Fibroblast of skin of right quadriceps (primary cell): ENCODE results near the gene EVC.
"Not testable (repeated sequence)": the region's sequence is repeated elsewhere in the genome, so short reads cannot be mapped to it uniquely, and the experiment has no call there.

Experiments
- DNase-seq: peaks from one replicate; pipeline ENCODE4 v3.0.0-alpha.2; 2013

The EVC gene

GRCh38 chr4:5709207-5709575, 1.8 kb upstream of the EVC start:
- no peak for DNase-seq

DNA sequence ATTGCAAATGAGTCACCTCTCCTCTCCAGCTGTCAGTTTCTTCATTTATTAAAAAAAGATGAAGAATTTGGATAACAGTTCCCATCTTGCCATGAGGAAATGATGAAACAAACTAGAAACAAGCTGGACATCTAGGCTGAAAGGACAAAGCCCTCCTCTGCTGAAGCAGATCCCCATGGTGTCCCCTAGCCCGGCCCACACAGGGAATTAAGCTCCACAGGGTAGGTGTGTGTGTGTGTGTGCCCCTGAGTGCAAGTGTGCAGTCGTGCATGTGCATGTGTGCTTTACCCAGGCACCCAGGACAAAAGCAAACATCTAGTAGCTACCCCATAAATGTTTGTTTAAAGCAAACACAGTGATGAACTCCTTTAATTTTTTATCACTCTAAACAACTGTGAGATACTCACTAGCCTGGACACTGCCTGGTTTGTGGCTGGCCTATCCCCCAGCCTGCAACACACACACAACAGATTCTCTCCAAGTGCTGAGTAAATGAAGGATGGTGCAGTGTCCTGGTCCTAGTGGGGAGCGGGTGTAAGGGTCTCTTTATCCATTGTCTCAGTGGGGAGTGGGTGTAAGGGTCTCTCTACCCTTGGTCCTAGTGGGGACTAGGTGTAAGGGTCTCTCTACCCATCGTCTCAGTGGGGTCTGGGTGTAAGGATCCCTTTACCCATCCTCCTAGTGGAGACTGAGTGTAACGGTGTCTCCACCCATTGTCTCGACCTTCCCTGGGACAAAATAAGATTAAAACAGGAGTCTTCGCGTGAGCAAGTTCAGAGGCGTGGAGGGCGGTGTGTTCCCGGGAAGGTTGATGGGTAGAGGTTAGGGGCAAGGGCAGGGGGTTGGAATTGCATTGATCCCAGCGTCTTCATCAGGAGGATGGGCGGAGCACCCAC, 688 bp upstream of the EVC start:
- peak; percentile 32 for DNase-seq

GRCh38 chr4:5711479-5712184, 631 bp downstream of the EVC start:
- peak; percentile 44 for DNase-seq

DNA sequence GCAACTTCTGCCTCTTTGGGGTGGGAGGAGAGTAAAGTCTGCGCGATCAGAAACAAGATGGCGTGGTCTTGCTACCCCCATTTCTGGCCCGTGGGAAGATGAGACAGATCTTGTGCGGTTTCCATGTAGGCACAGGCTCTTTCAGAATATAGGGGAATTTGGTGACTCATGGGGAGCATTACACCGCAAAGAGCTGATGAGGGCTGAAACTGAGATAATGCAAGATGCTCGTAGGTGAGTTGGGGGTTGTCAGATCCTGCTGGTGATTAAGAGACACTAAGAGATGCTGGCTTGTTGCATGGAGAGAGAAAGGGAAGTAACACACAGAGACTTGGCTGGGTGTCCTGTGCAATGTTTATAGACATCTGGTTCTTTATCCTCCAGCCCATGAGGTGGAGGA, 1.5 kb downstream of the EVC start:
- DNase-seq, result peak; percentile 81

DNA sequence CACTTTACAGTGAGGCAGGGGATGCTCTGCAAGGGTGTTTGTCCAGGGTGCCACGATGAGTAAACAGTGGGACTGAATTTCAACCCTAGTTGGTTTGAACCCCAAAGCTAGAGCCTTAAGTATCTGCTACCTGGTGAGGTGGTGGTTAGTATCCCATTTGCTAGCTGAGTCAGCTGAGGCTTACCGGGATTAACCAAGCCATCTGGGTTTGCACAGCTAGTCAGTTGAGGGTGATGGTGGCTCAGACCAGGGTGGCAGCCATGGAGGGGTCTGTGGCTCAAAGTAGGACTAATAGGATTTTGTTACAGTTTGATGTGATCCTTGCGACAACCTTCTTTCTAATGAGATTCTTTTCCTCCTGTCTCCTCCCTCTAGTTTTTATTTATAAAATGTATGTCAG, 1.9 kb downstream of the EVC start:
- no peak for DNase-seq

DNA sequence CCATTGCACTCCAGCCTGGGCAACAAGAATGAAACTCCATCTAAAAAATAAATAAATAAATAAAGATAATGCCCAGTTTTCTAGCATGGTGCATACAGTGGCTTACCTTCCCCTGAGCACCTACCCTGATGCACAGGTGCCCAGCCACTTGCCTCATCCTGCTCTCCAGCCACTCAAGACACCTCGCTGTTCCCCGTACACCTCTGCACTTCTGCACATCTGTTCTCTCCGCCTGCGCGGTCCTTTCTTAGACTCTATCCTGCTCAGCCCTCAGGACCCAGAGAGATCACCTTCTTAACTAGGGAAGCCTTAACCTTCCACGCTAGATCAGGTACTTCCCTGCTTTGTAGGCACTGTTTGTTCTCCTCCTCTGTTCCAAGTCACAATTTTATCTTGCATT, 2.9 kb downstream of the EVC start:
- no peak for DNase-seq

- DNase-seq, result no peak
These were observed 4.4 kb downstream of the EVC start for GRCh38 chr4:5715357-5715756.

DNA sequence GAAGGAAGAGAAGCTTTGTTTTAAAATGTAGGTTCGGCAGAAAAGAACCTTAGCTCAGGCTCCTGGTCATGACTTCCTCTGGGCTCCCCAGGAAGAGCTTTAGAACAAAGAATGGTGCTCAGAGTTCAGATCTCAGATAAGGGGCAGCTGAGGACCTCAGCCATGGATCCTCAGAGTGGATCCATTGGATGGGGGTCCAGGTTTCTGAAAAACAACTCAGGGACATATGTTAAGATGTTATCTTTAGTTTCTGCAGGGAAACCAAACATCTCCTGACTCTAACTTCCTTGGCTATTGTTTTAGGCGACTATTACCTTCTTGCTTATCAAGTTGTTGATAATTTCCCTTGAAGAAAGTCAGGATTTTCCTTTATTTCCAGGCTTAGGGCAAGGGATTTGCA, 5.4 kb downstream of the EVC start:
- no peak for DNase-seq

GRCh38 chr4:5717449-5718158, 6.6 kb downstream of the EVC start:
- no peak for DNase-seq

GRCh38 chr4:5718411-5718810, 7.4 kb downstream of the EVC start:
- no peak for DNase-seq

- peak; percentile 13 for DNase-seq
These were observed 8.5 kb downstream of the EVC start for GRCh38 chr4:5719350-5720055.

DNA sequence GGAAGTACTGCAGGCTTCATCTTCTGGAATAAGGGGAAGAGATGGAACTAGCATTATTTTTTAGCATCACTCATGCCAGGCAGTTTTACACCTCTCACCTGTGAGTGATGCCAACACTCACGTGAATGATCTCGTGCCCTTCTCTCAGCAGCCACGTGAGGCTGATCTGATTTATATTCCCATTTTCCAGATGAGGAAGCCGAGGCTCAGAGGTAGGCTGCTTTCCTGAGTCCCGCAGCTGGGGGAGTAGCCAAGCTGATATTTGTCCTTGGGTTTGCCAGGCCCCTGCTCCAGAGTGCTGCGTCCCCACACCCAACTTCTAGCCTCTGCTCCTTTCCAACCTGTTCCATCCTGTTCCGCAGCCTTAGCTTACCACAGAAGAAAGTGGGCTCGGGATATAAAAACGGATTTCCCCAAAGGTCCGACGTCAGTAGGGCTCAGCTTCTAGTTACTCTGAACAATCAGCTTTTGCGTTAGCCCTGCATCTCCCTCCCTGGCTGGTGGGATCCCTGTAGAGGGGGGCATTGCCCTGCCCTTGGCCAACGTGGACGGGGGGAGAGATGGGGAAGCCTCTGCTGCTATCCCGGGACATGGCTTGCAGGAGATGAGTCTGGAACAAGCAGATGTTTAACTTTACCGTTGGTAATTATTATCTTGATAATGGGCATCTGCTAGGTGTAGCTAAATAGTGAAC, 9.3 kb downstream of the EVC start:
- DNase-seq, result no peak

- DNase-seq, result no peak
These were observed 10.0 kb downstream of the EVC start for GRCh38 chr4:5720980-5721379.

- DNase-seq, result no peak
These were observed 10.9 kb downstream of the EVC start for GRCh38 chr4:5721923-5722322.

DNA sequence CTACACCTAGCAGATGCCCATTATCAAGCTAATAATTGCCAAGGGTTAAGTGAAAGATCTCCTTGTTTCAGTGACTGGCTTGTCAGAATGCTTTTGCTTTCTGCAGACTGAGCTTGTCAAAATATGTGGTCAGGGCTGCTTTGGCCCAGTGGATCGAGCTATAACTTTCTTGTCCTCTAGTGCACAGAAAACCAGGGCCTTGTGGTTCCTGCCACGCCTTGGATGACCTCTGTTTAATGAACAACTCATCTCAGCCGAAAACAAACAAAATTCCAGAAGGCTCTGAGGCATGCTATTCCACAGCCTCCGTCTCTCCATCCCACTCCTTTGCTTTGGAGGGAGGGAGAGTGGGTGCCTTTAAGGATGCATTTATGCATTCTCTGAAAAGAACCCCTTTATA, 11.3 kb downstream of the EVC start:
- DNase-seq, result no peak

DNA sequence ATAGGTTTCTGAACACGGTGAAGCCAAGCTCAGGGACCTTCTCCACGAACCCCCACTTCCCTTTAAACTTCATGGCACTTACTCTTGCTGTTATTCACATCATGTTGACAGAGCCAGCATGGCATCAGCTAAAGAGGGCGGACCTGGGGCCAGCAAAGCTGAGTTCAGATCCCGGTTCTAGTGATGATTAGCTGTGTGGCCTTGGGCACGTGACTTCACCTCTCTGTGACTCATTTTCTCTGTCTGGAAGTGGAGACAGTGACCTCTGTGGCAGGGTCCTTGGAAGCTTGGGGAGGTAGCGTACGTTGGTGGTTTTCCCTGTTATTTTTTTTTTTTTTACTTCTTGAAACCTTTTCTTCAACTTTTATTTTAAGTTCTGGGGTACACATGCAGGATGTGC, 13.4 kb downstream of the EVC start:
- DNase-seq, result no peak

DNA sequence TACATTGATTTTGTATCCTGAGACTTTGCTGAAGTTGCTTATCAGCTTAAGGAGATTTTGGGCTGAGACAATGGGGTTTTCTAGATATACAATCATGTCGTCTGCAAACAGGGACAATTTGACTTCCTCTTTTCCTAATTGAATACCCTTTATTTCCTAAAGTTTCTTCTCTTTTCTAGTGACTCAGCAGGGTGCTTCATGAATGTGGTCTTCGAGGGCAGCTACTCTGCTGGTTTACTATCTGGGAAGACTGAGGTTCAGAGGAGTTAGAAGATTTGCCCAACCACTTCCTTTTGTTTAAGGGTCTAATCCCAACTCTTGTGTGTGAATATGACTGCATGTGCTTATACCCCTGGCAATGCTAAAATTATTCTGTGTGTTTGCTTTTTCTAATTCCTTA, 17.4 kb downstream of the EVC start:
- DNase-seq, result not testable (repeated sequence)

GRCh38 chr4:5730436-5730835, 19.4 kb downstream of the EVC start:
- no peak for DNase-seq

DNA sequence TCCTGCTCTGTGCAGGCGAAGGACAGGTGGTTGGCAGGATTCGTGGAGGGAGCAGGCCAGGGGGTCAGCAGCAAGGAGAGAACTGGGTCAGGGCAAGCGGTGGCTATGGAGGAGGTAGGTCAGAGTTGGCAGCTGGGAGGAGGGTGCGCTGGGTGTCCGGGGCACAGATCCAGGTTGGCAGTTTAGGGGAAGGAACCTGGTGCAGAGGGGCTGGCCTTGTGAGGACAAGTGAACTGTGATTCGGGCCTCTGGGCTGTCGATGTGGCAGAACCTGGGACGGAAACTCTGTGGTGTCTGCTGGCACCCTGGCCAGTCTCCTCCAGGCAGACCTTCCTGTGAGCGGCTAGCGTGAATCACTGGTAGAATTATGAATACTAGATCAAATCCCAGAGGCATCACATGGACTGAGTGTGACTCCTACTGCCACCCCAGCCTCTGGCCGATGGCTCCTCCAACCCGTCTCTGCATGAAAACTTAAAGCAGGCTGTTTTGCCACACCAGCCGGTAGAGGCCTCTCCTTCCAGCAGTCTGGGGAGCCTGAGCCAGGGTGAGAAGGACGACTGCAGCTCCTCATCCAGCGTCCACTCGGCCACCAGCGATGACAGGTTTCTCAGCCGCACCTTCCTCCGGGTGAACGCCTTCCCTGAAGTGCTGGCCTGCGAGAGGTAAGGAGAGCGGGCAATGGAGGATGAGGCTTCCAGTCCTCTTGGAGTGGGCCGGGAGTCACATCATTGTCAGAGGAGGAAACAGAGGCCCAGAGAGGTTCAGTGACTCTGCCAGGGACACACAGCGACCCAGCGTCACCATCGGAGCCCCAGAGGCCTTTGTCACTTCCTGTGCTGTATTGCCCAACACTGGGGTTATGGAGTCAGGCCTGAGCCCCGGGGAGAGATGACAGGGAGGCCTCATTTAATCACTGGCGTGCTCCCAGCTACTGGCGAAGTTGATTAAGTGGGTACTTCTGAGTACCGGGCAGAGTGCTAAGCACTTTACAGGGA, 20.3 kb downstream of the EVC start:
- no peak for DNase-seq

DNA sequence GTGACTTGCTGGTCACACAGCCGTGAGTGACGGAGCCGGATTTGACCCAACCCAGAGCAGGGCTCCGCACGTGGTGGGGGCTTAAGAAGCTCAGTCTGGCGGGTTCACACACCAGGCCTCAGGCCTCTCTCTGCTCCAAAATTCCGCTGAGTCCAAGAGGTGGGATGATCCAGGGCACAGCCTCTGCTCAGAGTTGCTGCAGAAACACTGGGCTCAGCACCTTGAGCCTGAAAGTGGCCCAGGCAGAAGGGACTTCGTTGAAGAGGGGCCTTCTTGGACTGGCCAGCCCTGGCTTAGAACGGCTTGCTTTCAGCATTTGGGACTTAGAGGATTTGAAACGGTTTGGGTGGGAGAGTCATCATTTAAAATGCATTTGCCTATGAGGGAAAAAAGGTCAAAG, 21.2 kb downstream of the EVC start:
- no peak for DNase-seq

DNA sequence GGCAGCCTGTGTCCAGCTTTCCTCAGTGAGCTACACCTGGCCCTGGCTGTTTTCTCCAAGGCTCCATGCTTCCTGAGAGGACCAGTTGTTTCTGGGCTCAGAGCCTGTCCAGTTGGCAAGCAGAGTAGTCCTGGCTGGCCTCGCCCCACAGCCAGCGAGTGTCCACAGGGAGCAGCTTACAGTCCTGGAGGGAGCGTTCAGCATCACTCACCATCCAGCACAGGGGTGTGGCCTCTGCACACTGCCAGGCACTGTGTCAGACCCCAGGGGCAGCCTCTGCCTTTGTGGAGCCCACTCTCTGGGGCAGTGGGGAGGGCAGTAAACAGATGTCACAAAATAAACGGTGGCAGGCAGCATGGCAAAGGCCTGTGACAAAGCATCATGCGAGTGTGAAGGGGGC, 23.9 kb downstream of the EVC start:
- no peak for DNase-seq
